Measurements from ENCODE around the gene EIF5A2.
"Not testable (repeated sequence)": the region's sequence is repeated elsewhere in the genome, so short reads cannot be mapped to it uniquely, and the experiment has no call there.

EIF5A2 gene

GRCh38 chr3:170896781-170897180, 11.7 kb downstream of the EIF5A2 start:
- TF ChIP-seq, protein P1, sequence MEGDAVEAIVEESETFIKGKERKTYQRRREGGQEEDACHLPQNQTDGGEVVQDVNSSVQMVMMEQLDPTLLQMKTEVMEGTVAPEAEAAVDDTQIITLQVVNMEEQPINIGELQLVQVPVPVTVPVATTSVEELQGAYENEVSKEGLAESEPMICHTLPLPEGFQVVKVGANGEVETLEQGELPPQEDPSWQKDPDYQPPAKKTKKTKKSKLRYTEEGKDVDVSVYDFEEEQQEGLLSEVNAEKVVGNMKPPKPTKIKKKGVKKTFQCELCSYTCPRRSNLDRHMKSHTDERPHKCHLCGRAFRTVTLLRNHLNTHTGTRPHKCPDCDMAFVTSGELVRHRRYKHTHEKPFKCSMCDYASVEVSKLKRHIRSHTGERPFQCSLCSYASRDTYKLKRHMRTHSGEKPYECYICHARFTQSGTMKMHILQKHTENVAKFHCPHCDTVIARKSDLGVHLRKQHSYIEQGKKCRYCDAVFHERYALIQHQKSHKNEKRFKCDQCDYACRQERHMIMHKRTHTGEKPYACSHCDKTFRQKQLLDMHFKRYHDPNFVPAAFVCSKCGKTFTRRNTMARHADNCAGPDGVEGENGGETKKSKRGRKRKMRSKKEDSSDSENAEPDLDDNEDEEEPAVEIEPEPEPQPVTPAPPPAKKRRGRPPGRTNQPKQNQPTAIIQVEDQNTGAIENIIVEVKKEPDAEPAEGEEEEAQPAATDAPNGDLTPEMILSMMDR (IDR thresholded peaks at IDR 0.05; ENCODE audit: low read depth, low read length) = no peak
- DNase-seq (ENCODE audit: extremely low read depth, low read depth) = no peak

- DNase-seq (ENCODE audit: extremely low read depth, low read depth) = not testable (repeated sequence)
Observed at GRCh38 chr3:170896333-170896732, 12.1 kb downstream of the EIF5A2 start.

DNA sequence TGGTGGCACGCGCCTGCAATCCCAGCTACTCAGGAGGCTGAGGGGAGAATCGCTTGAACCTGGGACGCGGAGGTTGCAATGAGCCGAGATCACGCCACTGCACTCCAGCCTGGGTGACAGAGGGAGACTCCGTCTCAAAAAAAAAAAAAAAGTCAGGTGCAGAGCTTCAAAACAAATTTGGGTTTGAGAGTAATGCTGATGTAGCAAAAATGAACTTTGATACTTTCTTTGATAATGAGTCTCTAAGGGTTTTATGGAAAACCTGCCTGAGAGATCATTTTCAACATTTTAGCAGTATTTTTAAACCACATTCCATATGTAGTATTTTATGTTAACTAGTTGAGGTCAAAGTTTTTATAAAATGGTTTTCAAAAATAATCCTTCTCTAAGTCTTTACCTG, 14.5 kb downstream of the EIF5A2 start:
- DNase-seq (ENCODE audit: extremely low read depth, low read depth) = no peak
- TF ChIP-seq, protein P1 (IDR thresholded peaks at IDR 0.05; ENCODE audit: low read depth, low read length) = no peak

DNA sequence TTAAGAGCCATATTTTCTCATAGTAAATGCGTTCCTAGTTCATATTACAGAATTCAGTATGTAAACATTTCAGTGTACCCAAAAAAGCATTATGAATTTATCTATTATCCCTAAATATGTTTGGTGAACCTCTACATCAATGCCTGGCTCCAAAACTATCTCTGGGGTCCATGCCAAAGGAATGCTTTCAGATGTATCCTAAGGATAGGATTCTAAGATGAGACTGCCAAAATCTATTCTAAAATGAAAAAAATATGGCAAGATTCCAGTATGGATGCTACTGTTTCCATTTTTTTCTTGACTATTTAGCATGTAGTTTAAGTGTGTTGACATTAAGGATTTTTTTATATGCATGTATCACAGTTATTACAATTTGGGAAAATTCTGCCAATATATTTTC, 18.8 kb downstream of the EIF5A2 start:
- no peak for DNase-seq (ENCODE audit: extremely low read depth, low read depth)
- TF ChIP-seq, protein P1 (IDR thresholded peaks at IDR 0.05; ENCODE audit: low read depth, low read length) = no peak

DNA sequence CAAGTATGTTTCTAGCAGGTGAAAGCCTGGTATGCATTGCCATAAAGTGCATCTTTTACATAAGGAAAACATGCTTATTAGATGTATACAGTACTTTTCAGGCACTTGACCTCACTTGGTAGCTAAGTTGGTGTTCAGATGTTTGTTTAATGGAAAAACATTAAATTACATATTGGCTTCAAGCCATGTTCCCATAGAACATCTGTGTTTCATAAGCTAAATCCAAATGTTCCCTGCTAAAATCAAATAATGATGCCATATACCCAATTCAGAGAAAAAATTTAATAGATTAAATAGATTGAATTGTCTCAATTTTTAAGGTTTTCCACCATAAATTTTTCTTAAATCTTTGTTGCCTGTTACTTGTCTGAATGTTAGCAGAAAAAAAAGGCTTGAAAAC, 19.3 kb downstream of the EIF5A2 start:
- DNase-seq (ENCODE audit: extremely low read depth, low read depth) = no peak
- TF ChIP-seq, protein P1 (IDR thresholded peaks at IDR 0.05; ENCODE audit: low read depth, low read length) = no peak

- DNase-seq (ENCODE audit: extremely low read depth, low read depth) = not testable (repeated sequence)
Observed at GRCh38 chr3:170884109-170884930, 24.1 kb downstream of the EIF5A2 start.

DNA sequence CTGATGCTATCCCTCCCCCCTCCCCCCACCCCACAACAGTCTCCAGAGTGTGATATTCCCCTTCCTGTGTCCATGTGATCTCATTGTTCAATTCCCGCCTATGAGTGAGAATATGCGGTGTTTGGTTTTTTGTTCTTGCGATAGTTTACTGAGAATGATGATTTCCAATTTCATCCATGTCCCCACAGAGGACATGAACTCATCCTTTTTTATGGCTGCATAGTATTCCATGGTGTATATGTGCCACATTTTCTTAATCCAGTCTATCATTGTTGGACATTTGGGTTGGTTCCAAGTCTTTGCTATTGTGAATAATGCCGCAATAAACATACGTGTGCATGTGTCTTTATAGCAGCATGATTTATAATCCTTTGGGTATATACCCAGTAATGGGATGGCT, 29.7 kb downstream of the EIF5A2 start:
- DNase-seq (ENCODE audit: extremely low read depth, low read depth) = not testable (repeated sequence)

GRCh38 chr3:170877311-170877710, 31.1 kb downstream of the EIF5A2 start:
- DNase-seq (ENCODE audit: extremely low read depth, low read depth) = not testable (repeated sequence)

GRCh38 chr3:170876537-170876936, 31.9 kb downstream of the EIF5A2 start:
- TF ChIP-seq, protein P1 (IDR thresholded peaks at IDR 0.05; ENCODE audit: low read depth, low read length) = no peak
- DNase-seq (ENCODE audit: extremely low read depth, low read depth) = no peak
